ENCODE results near the gene CLMN. TPM values are rescaled to one million over a fixed set of nuclear protein-coding genes. Genes with fewer than 3 reads are reported as not detected.
A peak's percentile ranks its signal among the peaks of the same experiment; 100 is the strongest.

CLMN gene
- total RNA-seq, 1 donor: 1.1 TPM

- H3K27ac ChIP-seq (ENCODE audit: low read depth, low read length): no peak overlapping the region
- H2AFZ ChIP-seq (ENCODE audit: low read length): no peak overlapping the region
- DNase-seq (ENCODE audit: insufficient read length, low spot score, missing footprints): no peak
- no peaks in the 10 kb centered on the region for H3K4me1 ChIP-seq (ENCODE audit: insufficient read depth, low read length)
- no peaks in the 10 kb centered on the region for H4K20me1 ChIP-seq (ENCODE audit: insufficient read depth, low read length)
- no peaks in the 10 kb centered on the region for H3K27me3 ChIP-seq (ENCODE audit: insufficient read depth, low read length)
- H3K4me2 ChIP-seq (ENCODE audit: insufficient read depth, low read length): no peak overlapping the region
- peaks cover 2% of the 10 kb centered on the region for H3K9me3 ChIP-seq (ENCODE audit: low read depth, low read length)
- no peak overlapping the region for H3K4me3 ChIP-seq (ENCODE audit: insufficient read depth, low read length)
- H3K36me3 ChIP-seq (ENCODE audit: insufficient read depth, low read length): no peaks in the 10 kb centered on the region
- TF ChIP-seq CTCF (IDR thresholded peaks at IDR 0.05; ENCODE audit: extremely low read depth, low read depth, low read length): no peak
- no peaks in the 10 kb centered on the region for H3K79me2 ChIP-seq (ENCODE audit: insufficient read depth, low read length)
Measured at GRCh38 chr14:95292660-95293425, 26.9 kb downstream of the CLMN start.

- Histone ChIP-seq H3K4me2 (ENCODE audit: insufficient read depth, low read length) (no peak overlapping the region), H3K4me1 (ENCODE audit: insufficient read depth, low read length) (no peaks in the 10 kb centered on the region), H3K27me3 (ENCODE audit: insufficient read depth, low read length) (no peaks in the 10 kb centered on the region), H3K4me3 (ENCODE audit: insufficient read depth, low read length) (no peak overlapping the region), H3K27ac (ENCODE audit: low read depth, low read length) (no peak overlapping the region), H4K20me1 (ENCODE audit: insufficient read depth, low read length) (no peaks in the 10 kb centered on the region), H3K79me2 (ENCODE audit: insufficient read depth, low read length) (no peaks in the 10 kb centered on the region), H3K36me3 (ENCODE audit: insufficient read depth, low read length) (no peaks in the 10 kb centered on the region), H3K9me3 (ENCODE audit: low read depth, low read length) (peaks cover 2% of the 10 kb centered on the region), H2AFZ (ENCODE audit: low read length) (no peak overlapping the region)
- no peak for TF ChIP-seq CTCF (IDR thresholded peaks at IDR 0.05; ENCODE audit: extremely low read depth, low read depth, low read length)
- DNase-seq (ENCODE audit: insufficient read length, low spot score, missing footprints): peak; percentile 79
Measured at GRCh38 chr14:95291859-95292542, 27.7 kb downstream of the CLMN start.

- Histone ChIP-seq H3K79me2 (ENCODE audit: insufficient read depth, low read length) (no peaks in the 10 kb centered on the region), H3K4me3 (ENCODE audit: insufficient read depth, low read length) (no peak overlapping the region), H3K9me3 (ENCODE audit: low read depth, low read length) (peaks cover 2% of the 10 kb centered on the region), H4K20me1 (ENCODE audit: insufficient read depth, low read length) (no peaks in the 10 kb centered on the region), H3K4me1 (ENCODE audit: insufficient read depth, low read length) (no peaks in the 10 kb centered on the region), H2AFZ (ENCODE audit: low read length) (no peak overlapping the region), H3K4me2 (ENCODE audit: insufficient read depth, low read length) (no peak overlapping the region), H3K27ac (ENCODE audit: low read depth, low read length) (no peak overlapping the region), H3K27me3 (ENCODE audit: insufficient read depth, low read length) (no peaks in the 10 kb centered on the region), H3K36me3 (ENCODE audit: insufficient read depth, low read length) (no peaks in the 10 kb centered on the region)
- TF ChIP-seq CTCF (IDR thresholded peaks at IDR 0.05; ENCODE audit: extremely low read depth, low read depth, low read length): no peak
- DNase-seq (ENCODE audit: insufficient read length, low spot score, missing footprints): no peak
Measured at GRCh38 chr14:95290871-95291431, 28.8 kb downstream of the CLMN start.

- no peaks in the 10 kb centered on the region for H3K9me3 ChIP-seq (ENCODE audit: low read depth, low read length)
- no peak overlapping the region for H3K27ac ChIP-seq (ENCODE audit: low read depth, low read length)
- no peaks in the 10 kb centered on the region for H3K4me1 ChIP-seq (ENCODE audit: insufficient read depth, low read length)
- H2AFZ ChIP-seq (ENCODE audit: low read length): no peak overlapping the region
- H3K27me3 ChIP-seq (ENCODE audit: insufficient read depth, low read length): no peaks in the 10 kb centered on the region
- no peaks in the 10 kb centered on the region for H3K79me2 ChIP-seq (ENCODE audit: insufficient read depth, low read length)
- DNase-seq (ENCODE audit: insufficient read length, low spot score, missing footprints): no peak
- no peaks in the 10 kb centered on the region for H3K36me3 ChIP-seq (ENCODE audit: insufficient read depth, low read length)
- TF ChIP-seq CTCF (IDR thresholded peaks at IDR 0.05; ENCODE audit: extremely low read depth, low read depth, low read length): no peak
- no peak overlapping the region for H3K4me2 ChIP-seq (ENCODE audit: insufficient read depth, low read length)
- no peak overlapping the region for H3K4me3 ChIP-seq (ENCODE audit: insufficient read depth, low read length)
- no peaks in the 10 kb centered on the region for H4K20me1 ChIP-seq (ENCODE audit: insufficient read depth, low read length)
Measured at GRCh38 chr14:95290021-95290420, 29.7 kb downstream of the CLMN start.
